Activated CD4-positive, alpha-beta T cell treated with anti-CD3 and anti-CD28 coated beads, Interleukin-2, amount 10 ng/mL, durations not matched to agents 24 days and 14 days (primary cell): Measurements from ENCODE around the gene CDK19. TPM values are rescaled to one million over a fixed set of nuclear protein-coding genes. Genes with fewer than 3 reads are reported as not detected.
"Not testable (repeated sequence)": the region's sequence is repeated elsewhere in the genome, so short reads cannot be mapped to it uniquely, and the experiment has no call there.

ENCODE experiments used
- DNase-seq: peaks from one replicate; pipeline ENCODE4 v3.0.0; 2022
- H3K27ac Mint-ChIP-seq: one replicate; pipeline ENCODE4 v1.8.0; 2022; ENCODE audit warnings: mild to moderate bottlenecking, mixed read lengths
- H3K27me3 Mint-ChIP-seq: one replicate; pipeline ENCODE4 v1.8.0; 2022; ENCODE audit warnings: mixed read lengths
- H3K36me3 Mint-ChIP-seq: one replicate; pipeline ENCODE4 v1.8.0; 2022; ENCODE audit warnings: low read depth, mild to moderate bottlenecking, mixed read lengths
- H3K4me1 Mint-ChIP-seq: one replicate; pipeline ENCODE4 v1.8.0; 2021; ENCODE audit warnings: mixed read lengths
- H3K4me3 Mint-ChIP-seq: one replicate; pipeline ENCODE4 v1.8.0; 2022; ENCODE audit warnings: mild to moderate bottlenecking, moderate library complexity, mixed read lengths
- H3K9me3 Mint-ChIP-seq: one replicate; pipeline ENCODE4 v1.8.0; 2021; ENCODE audit warnings: mixed read lengths
- intact Hi-C: fragments of 100-400 bp; cut with micrococcal nuclease; formaldehyde crosslinking; loops from one replicate; pipeline ENCODE4 v1.15.1; 2023
- total RNA-seq: library from RNA; stranded (reverse); gene quantifications from 2 replicates; pipeline ENCODE4 v1.2.3, GENCODE V29; 2022

CDK19 gene
- total RNA-seq, result 13.0 and 15.7 TPM in 2 replicates

- DNase-seq, result peak; percentile 99
- Mint-ChIP-seq H3K4me1 (peaks cover 45% of the 10 kb centered on the region), H3K27me3 (no peaks in the 10 kb centered on the region), H3K36me3 (peaks cover 2% of the 10 kb centered on the region), H3K27ac (peak within 1 kb of the TSS; percentile 98), H3K9me3 (no peaks in the 10 kb centered on the region), H3K4me3 (peak within 1 kb of the TSS; percentile 98)
- intact Hi-C loops, result loop anchor here (1.0 to 10.0 kb wide), 11 partner anchors 31 to 1718 kb away; partner anchors contain the start of genes AMD1, CD164, CEP57L1 and GTF3C6
These were observed at the start of gene CDK19 for GRCh38 chr6:110815411-110816409. Gene CDK19, minus strand, starts transcription at chr6:110815469. Its CDS starts 333 bp downstream, at chr6:110815136.

- Mint-ChIP-seq H3K27ac (no peak overlapping the region), H3K27me3 (no peaks in the 10 kb centered on the region), H3K9me3 (no peaks in the 10 kb centered on the region), H3K4me1 (peaks cover 6% of the 10 kb centered on the region), H3K36me3 (no peaks in the 10 kb centered on the region), H3K4me3 (no peak overlapping the region)
- no peak for DNase-seq
- intact Hi-C loops, result no loop called here
These were observed 49.6 kb upstream of the CDK19 start for GRCh38 chr6:110864824-110865223.

GRCh38 chr6:110859335-110859792 lies 44.1 kb upstream of the CDK19 start:
- Mint-ChIP-seq H3K27ac (peak overlapping the region; percentile 60), H3K36me3 (no peaks in the 10 kb centered on the region), H3K4me1 (peaks cover 12% of the 10 kb centered on the region), H3K9me3 (no peaks in the 10 kb centered on the region), H3K4me3 (peak overlapping the region; percentile 26), H3K27me3 (no peaks in the 10 kb centered on the region)
- intact Hi-C loops, result no loop called here
- peak; percentile 61 for DNase-seq

GRCh38 chr6:110858562-110859214 lies 43.4 kb upstream of the CDK19 start:
- Mint-ChIP-seq H3K9me3 (no peaks in the 10 kb centered on the region), H3K27ac (peak overlapping the region; percentile 60), H3K4me3 (peak overlapping the region; percentile 26), H3K4me1 (peaks cover 12% of the 10 kb centered on the region), H3K27me3 (no peaks in the 10 kb centered on the region), H3K36me3 (no peaks in the 10 kb centered on the region)
- intact Hi-C loops, result no loop called here
- no peak for DNase-seq

GRCh38 chr6:110858016-110858415 lies 42.7 kb upstream of the CDK19 start:
- intact Hi-C loops, result no loop called here
- H3K9me3 Mint-ChIP-seq, result no peaks in the 10 kb centered on the region

GRCh38 chr6:110856296-110856695 lies 41.0 kb upstream of the CDK19 start:
- Mint-ChIP-seq H3K4me3 (no peak overlapping the region), H3K9me3 (no peaks in the 10 kb centered on the region), H3K27me3 (no peaks in the 10 kb centered on the region), H3K36me3 (no peaks in the 10 kb centered on the region), H3K4me1 (peaks cover 12% of the 10 kb centered on the region), H3K27ac (no peak overlapping the region)
- intact Hi-C loops, result no loop called here
- no peak for DNase-seq

More at GRCh38 chr6:110858016-110858415, 42.7 kb upstream of the CDK19 start:
- H3K27ac Mint-ChIP-seq, result no peak overlapping the region
- no peaks in the 10 kb centered on the region for H3K36me3 Mint-ChIP-seq
- H3K4me3 Mint-ChIP-seq, result no peak overlapping the region
- no peak for DNase-seq
- H3K27me3 Mint-ChIP-seq, result no peaks in the 10 kb centered on the region
- H3K4me1 Mint-ChIP-seq, result peaks cover 12% of the 10 kb centered on the region

- H3K4me1 Mint-ChIP-seq, result no peaks in the 10 kb centered on the region
- H3K9me3 Mint-ChIP-seq, result no peaks in the 10 kb centered on the region
- no peak overlapping the region for H3K27ac Mint-ChIP-seq
- intact Hi-C loops, result no loop called here
- H3K36me3 Mint-ChIP-seq, result no peaks in the 10 kb centered on the region
- H3K27me3 Mint-ChIP-seq, result peaks cover 8% of the 10 kb centered on the region
- no peak overlapping the region for H3K4me3 Mint-ChIP-seq
- DNase-seq, result no peak
These were observed 38.6 kb upstream of the CDK19 start for GRCh38 chr6:110853754-110854477.

- Mint-ChIP-seq H3K27ac (no peak overlapping the region), H3K9me3 (no peaks in the 10 kb centered on the region), H3K36me3 (no peaks in the 10 kb centered on the region), H3K27me3 (peaks cover 11% of the 10 kb centered on the region), H3K4me3 (no peak overlapping the region), H3K4me1 (no peaks in the 10 kb centered on the region)
- DNase-seq, result no peak
- intact Hi-C loops, result no loop called here
These were observed 37.5 kb upstream of the CDK19 start for GRCh38 chr6:110852773-110853172.

- peaks cover 11% of the 10 kb centered on the region for H3K27me3 Mint-ChIP-seq
- H3K4me1 Mint-ChIP-seq, result no peaks in the 10 kb centered on the region
- H3K27ac Mint-ChIP-seq, result no peak overlapping the region
- H3K36me3 Mint-ChIP-seq, result no peaks in the 10 kb centered on the region
- intact Hi-C loops, result no loop called here
- no peak overlapping the region for H3K4me3 Mint-ChIP-seq
- DNase-seq, result no peak
- no peaks in the 10 kb centered on the region for H3K9me3 Mint-ChIP-seq
These were observed 34.5 kb upstream of the CDK19 start for GRCh38 chr6:110849781-110850180.

- intact Hi-C loops, result no loop called here
- H3K4me3 Mint-ChIP-seq, result no peak overlapping the region
- no peaks in the 10 kb centered on the region for H3K27me3 Mint-ChIP-seq
- H3K27ac Mint-ChIP-seq, result no peak overlapping the region
- H3K4me1 Mint-ChIP-seq, result no peaks in the 10 kb centered on the region
- no peaks in the 10 kb centered on the region for H3K9me3 Mint-ChIP-seq
- H3K36me3 Mint-ChIP-seq, result no peaks in the 10 kb centered on the region
- DNase-seq, result no peak
These were observed 26.0 kb upstream of the CDK19 start for GRCh38 chr6:110841266-110841665.

GRCh38 chr6:110835751-110836150 lies 20.5 kb upstream of the CDK19 start:
- H3K4me3 Mint-ChIP-seq, intact Hi-C loops, H3K27ac Mint-ChIP-seq, DNase-seq, H3K27me3 Mint-ChIP-seq, H3K4me1 Mint-ChIP-seq, H3K9me3 Mint-ChIP-seq, H3K36me3 Mint-ChIP-seq: not testable (repeated sequence)

GRCh38 chr6:110833831-110834230 lies 18.6 kb upstream of the CDK19 start:
- H3K9me3 Mint-ChIP-seq, result no peaks in the 10 kb centered on the region
- no peak overlapping the region for H3K27ac Mint-ChIP-seq
- intact Hi-C loops, result no loop called here
- no peak overlapping the region for H3K4me3 Mint-ChIP-seq
- H3K27me3 Mint-ChIP-seq, result no peaks in the 10 kb centered on the region
- no peak for DNase-seq
- no peaks in the 10 kb centered on the region for H3K4me1 Mint-ChIP-seq
- H3K36me3 Mint-ChIP-seq, result no peaks in the 10 kb centered on the region

- intact Hi-C loops, result no loop called here
- no peaks in the 10 kb centered on the region for H3K36me3 Mint-ChIP-seq
- no peaks in the 10 kb centered on the region for H3K27me3 Mint-ChIP-seq
- no peak overlapping the region for H3K27ac Mint-ChIP-seq
- no peaks in the 10 kb centered on the region for H3K4me1 Mint-ChIP-seq
- no peak overlapping the region for H3K4me3 Mint-ChIP-seq
- DNase-seq, result no peak
- no peaks in the 10 kb centered on the region for H3K9me3 Mint-ChIP-seq
These were observed 16.1 kb upstream of the CDK19 start for GRCh38 chr6:110831405-110831804.
